Natural killer cell (primary cell): ENCODE data around the gene BTG3. TPM values are rescaled to one million over a fixed set of nuclear protein-coding genes. Genes with fewer than 3 reads are reported as not detected.

Experiments
- ATAC-seq, 3 donors: fragments of 150-1000 bp in 2 of 3; fragments of 200-7000 bp in 1 of 3; cut with Tn5 transposase; 1 replicate in 1 of 3; 2 replicates in 2 of 3; pipeline ENCODE4 v1.10.0; 2021; ENCODE audit warnings: mild to moderate bottlenecking in 2 of 3, moderate library complexity in 2 of 3
- DNase-seq, 2 donors: peaks; one replicate each; pipeline versions ENCODE4 v3.0.0 to v3.0.0-alpha.2; 2013 to 2021; ENCODE audit warnings: mixed read lengths in 1 of 2
- H3K27ac ChIP-seq: one replicate; pipeline ENCODE4 v1.5.1; 2013; ENCODE audit warnings: mild to moderate bottlenecking, low read length
- H3K27me3 ChIP-seq: one replicate; pipeline ENCODE4 v1.6.1; 2013; ENCODE audit warnings: low read length; ENCODE audit not compliant: control insufficient read depth, insufficient read depth
- H3K36me3 ChIP-seq: one replicate; pipeline ENCODE4 v1.6.1; 2013; ENCODE audit warnings: low read length; ENCODE audit not compliant: control insufficient read depth, insufficient read depth
- H3K4me1 ChIP-seq: one replicate; pipeline ENCODE4 v1.6.1; 2013; ENCODE audit warnings: low read length; ENCODE audit not compliant: control insufficient read depth, insufficient read depth
- H3K4me3 ChIP-seq: one replicate; pipeline ENCODE4 v1.5.1; 2013; ENCODE audit warnings: low read length
- H3K9me3 ChIP-seq: one replicate; pipeline ENCODE4 v1.6.1; 2013; ENCODE audit warnings: low read length; ENCODE audit not compliant: control insufficient read depth, insufficient read depth
- H3K27ac Mint-ChIP-seq, 2 donors: one replicate each; pipeline ENCODE4 v1.8.0; 2022; ENCODE audit warnings: mild to moderate bottlenecking in 2 of 2, mixed read lengths in 2 of 2, moderate library complexity in 1 of 2
- H3K27me3 Mint-ChIP-seq, 2 donors: one replicate each; pipeline ENCODE4 v1.8.0; 2022; ENCODE audit warnings: low read depth in 2 of 2, mixed read lengths in 2 of 2
- H3K36me3 Mint-ChIP-seq: one replicate; pipeline ENCODE4 v1.8.0; 2022; ENCODE audit warnings: mixed read lengths
- H3K4me1 Mint-ChIP-seq, 2 donors: one replicate each; pipeline ENCODE4 v1.8.0; 2022; ENCODE audit warnings: mixed read lengths in 2 of 2
- H3K4me3 Mint-ChIP-seq: one replicate; pipeline ENCODE4 v1.8.0; 2022; ENCODE audit warnings: mild to moderate bottlenecking, moderate library complexity, mixed read lengths
- H3K9me3 Mint-ChIP-seq, 2 donors: one replicate each; pipeline ENCODE4 v1.8.0; 2022; ENCODE audit warnings: mixed read lengths in 2 of 2
- WGBS: methylation state at CpG from one replicate; pipeline ENCODE4 v1.1.7; 2013; ENCODE audit warnings: missing lambda C conversion rate; ENCODE audit not compliant: insufficient coverage; 5-methylcytosine and 5-hydroxymethylcytosine counted together
- intact Hi-C: fragments of 100-400 bp; cut with micrococcal nuclease; formaldehyde crosslinking; loops from one replicate; pipeline ENCODE4 v1.14.2; 2022
- total RNA-seq, 4 donors: library from RNA; stranded (reverse); fragments of 120-200 nt in 1 of 4; gene quantifications; one replicate each; pipeline versions ENCODE4 v1.2.3 to v1.2.4, GENCODE V29; 2013 to 2022
- TF ChIP-seq, protein P1 (sequence below): fragments of 200-600 bp; IDR thresholded peaks from one replicate; pipeline ENCODE4 v1.8.0; 2022; ENCODE audit warnings: antibody characterized with exemption

The BTG3 gene
- total RNA-seq, 3 donors from 2014 or later (not counting 1 experiment from before 2014, with no cell fraction given): 57.5 to 88.8 (median 70.9) TPM

DNA sequence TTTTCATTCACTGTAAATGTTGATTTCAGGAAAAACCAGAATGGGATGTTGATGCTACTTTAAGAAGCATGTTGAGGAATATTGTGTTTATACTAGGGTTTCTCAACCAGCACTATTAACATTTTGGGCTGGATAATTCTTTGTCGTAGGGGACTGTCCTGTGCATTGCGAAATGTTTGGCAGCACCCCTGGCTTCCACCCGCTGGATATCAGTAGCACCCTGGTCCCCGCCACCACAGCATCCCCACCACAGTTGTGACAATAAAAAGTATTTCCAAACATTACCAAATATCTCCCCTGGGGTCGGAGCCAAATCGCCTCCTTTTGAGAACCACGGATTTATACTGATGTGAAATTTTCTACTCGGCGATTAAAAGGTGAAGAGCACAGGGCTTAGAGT, 41.9 kb downstream of the BTG3 start:
- intact Hi-C loops: no loop called here
- H3K9me3 Mint-ChIP-seq: no peaks in the 10 kb centered on the region
- ATAC-seq: no peak
- DNase-seq: no peak
- Histone ChIP-seq H3K4me3 (no peak overlapping the region), H3K27me3 (peaks cover 2% of the 10 kb centered on the region), H3K9me3 (no peaks in the 10 kb centered on the region), H3K36me3 (no peaks in the 10 kb centered on the region), H3K27ac (no peak overlapping the region), H3K4me1 (no peaks in the 10 kb centered on the region)
- peaks cover 0 to 5% of the 10 kb centered on the region in 2 donors for H3K27me3 Mint-ChIP-seq
- no peaks in the 10 kb centered on the region for H3K36me3 Mint-ChIP-seq
- no peak overlapping the region for H3K4me3 Mint-ChIP-seq
- TF ChIP-seq, protein P1, sequence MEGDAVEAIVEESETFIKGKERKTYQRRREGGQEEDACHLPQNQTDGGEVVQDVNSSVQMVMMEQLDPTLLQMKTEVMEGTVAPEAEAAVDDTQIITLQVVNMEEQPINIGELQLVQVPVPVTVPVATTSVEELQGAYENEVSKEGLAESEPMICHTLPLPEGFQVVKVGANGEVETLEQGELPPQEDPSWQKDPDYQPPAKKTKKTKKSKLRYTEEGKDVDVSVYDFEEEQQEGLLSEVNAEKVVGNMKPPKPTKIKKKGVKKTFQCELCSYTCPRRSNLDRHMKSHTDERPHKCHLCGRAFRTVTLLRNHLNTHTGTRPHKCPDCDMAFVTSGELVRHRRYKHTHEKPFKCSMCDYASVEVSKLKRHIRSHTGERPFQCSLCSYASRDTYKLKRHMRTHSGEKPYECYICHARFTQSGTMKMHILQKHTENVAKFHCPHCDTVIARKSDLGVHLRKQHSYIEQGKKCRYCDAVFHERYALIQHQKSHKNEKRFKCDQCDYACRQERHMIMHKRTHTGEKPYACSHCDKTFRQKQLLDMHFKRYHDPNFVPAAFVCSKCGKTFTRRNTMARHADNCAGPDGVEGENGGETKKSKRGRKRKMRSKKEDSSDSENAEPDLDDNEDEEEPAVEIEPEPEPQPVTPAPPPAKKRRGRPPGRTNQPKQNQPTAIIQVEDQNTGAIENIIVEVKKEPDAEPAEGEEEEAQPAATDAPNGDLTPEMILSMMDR: no peak
- no peak overlapping the region for H3K27ac Mint-ChIP-seq
- no peaks in the 10 kb centered on the region for H3K4me1 Mint-ChIP-seq
- 95% methylated on average over 9 of the region's 9 CpGs for WGBS

DNA sequence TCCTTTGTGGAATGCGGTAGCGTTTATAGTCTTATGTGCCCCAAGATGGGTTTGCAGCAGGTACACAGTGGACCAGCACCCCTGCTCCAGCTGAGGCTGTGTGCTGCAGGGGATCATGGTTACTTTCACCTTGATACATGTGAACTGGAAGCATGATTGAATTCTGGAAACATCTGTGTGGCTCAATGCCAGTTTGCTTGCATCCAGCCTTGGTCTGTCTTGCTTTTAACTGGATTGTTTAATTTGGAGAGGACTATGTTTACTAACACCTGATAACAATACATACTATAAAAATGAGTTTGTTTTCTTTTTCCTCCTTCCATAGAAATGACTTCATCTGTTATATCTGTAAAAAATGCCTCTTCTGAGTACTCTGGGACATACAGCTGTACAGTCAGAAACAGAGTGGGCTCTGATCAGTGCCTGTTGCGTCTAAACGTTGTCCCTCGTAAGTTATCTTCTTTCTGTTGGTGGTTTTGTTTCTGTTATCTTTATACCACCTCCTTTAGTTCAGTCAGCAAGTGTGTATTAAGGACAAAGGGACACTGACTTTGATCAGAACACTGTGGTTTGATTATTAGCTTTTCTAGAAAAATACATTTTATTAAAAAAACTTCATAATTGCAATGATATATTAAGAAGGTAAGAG, 52.2 kb downstream of the BTG3 start:
- no peaks in the 10 kb centered on the region for H3K9me3 ChIP-seq
- Mint-ChIP-seq H3K27ac (no peak overlapping the region), H3K27me3 (peaks cover 0 to 5% of the 10 kb centered on the region in 2 donors), H3K4me3 (no peak overlapping the region), H3K36me3 (no peaks in the 10 kb centered on the region), H3K4me1 (no peaks in the 10 kb centered on the region), H3K9me3 (no peaks in the 10 kb centered on the region)
- no peaks in the 10 kb centered on the region for H3K27me3 ChIP-seq
- H3K4me3 ChIP-seq: no peak overlapping the region
- H3K27ac ChIP-seq: no peak overlapping the region
- TF ChIP-seq, protein P1: no peak
- DNase-seq (no peak), ATAC-seq (no peak)
- H3K36me3 ChIP-seq: no peaks in the 10 kb centered on the region
- intact Hi-C loops: no loop called here
- H3K4me1 ChIP-seq: no peaks in the 10 kb centered on the region
- 86% methylated on average over 5 of the region's 5 CpGs for WGBS

GRCh38 chr21:17554679-17555465, 57.8 kb downstream of the BTG3 start:
- intact Hi-C loops: no loop called here
- no peaks in the 10 kb centered on the region for H3K9me3 ChIP-seq
- Mint-ChIP-seq H3K27ac (no peak overlapping the region), H3K4me3 (no peak overlapping the region), H3K27me3 (peaks cover 0 to 6% of the 10 kb centered on the region in 2 donors), H3K36me3 (no peaks in the 10 kb centered on the region), H3K4me1 (no peaks in the 10 kb centered on the region), H3K9me3 (no peaks in the 10 kb centered on the region)
- no peaks in the 10 kb centered on the region for H3K36me3 ChIP-seq
- no peaks in the 10 kb centered on the region for H3K27me3 ChIP-seq
- no peak overlapping the region for H3K4me3 ChIP-seq
- no peaks in the 10 kb centered on the region for H3K4me1 ChIP-seq
- TF ChIP-seq, protein P1: no peak
- H3K27ac ChIP-seq: no peak overlapping the region
- WGBS: 14% methylated on average over 5 of the region's 6 CpGs
- ATAC-seq: no peak
- DNase-seq: no peak
